ENCODE results near the gene SYTL4.
"Not testable (repeated sequence)": the region's sequence is repeated elsewhere in the genome, so short reads cannot be mapped to it uniquely, and the experiment has no call there.

SYTL4 gene

DNA sequence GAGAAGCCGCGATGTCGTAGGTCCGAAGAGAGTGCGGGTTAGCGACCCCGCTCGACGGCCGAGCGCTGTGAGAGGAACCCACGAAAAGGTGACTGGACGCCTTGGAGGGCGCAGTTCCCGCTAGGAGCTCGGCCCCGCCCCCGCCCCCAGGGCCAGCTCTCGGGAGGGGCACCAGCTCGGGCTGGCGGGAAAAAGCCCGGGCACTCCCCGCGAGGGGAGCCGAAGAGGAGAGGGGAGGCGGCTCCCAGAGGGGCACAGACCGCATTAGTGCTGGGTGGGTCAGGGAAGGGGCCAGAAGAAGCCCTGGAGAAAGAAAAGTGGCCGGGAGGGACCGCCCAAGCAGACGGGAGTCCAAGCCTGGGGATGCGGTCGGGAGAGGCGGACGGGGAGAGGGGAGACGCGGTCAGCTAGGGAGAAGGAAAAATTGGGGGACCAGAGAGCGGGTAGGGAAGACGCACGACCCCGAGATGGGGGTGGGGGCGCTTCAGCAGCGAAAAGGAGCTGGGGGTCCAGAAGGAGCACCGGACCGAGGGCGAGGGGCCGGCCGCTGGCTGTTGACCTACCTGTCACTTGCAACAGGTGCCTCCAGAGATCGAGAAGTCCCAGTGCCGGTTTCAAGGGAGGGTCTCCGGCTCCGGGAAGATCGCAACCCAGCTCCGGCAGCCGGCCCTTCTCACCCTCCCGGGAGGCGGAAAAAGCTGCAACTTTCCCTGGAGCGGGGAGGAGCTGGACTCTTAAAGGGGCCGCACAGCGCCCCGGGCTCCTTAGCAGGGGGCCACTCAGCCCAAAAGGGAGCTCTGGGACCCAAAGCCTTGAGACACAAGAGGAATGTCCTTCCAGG is at the start of gene SYTL4:
TSS of gene SYTL4 (minus strand) at position 681 of the 841 bp plus-strand sequence. CDS start 30,084 bp downstream, outside the sequence.
- DNase-seq: no peak

DNA sequence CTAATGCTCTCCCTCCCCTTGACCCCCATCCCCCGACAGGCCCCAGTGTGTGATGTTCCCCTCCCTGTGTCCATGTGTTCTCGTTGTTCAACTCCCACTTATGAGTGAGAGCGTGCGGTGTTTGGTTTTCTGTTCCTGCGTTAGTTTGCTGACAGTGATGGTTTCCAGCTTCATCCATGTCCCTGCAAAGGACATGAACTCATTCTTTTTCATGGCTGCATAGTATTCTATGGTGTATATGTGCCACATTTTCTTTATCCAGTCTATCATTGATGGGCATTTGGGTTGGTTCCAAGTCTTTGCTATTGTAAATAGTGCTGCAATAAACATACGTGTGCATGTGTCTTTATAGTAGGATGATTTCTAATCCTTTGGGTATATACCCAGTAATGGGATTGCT is 37.5 kb upstream of the SYTL4 start:
- DNase-seq: not testable (repeated sequence)

GRCh38 chrX:100768679-100769338 is 36.9 kb upstream of the SYTL4 start:
- DNase-seq: peak; percentile 82

GRCh38 chrX:100750883-100751282 is 19.0 kb upstream of the SYTL4 start:
- DNase-seq: no peak

- DNase-seq: no peak
Measured at GRCh38 chrX:100748108-100748507, 16.2 kb upstream of the SYTL4 start.

GRCh38 chrX:100747703-100748102 is 15.8 kb upstream of the SYTL4 start:
- no peak for DNase-seq

DNA sequence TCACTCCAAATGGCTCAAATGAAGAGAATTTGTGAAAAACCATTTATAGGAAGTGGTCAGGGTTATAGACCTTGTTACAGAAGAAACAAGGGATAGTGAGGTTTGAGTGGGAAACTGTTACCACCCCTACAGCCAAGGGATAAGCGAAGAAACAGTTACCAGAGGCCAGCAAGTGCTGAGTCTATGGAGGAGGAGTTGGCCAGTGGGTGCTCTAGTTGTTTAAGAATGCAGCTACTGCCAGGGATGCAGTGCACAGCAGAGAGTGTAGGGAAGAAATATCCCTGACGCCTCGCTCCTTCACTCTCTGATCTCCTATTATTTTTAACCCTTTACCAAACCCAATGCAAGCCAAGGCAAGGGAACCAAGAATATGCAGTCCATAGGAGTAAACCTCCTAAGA is 15.2 kb upstream of the SYTL4 start:
- DNase-seq: no peak

GRCh38 chrX:100745806-100746537 is 14.1 kb upstream of the SYTL4 start:
- DNase-seq: no peak

DNA sequence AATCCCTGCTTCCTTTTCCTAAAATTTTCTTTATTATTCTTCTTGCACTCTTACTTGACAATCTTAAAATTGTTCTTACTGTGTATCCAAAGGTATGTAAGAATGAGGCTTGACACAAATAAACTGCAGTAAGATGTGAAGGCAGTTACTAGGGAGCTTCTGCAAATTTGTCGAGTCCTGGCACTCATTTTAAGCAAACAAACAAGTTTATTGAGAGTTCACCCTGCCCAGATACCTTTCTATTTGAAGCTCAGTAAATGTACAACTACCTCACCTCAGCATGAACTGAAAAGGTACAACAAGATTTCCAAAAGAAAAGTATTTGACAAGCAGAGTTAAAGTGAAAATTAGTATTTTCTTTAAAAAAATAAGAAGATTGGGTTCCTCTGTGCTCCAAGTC is 13.3 kb upstream of the SYTL4 start:
- DNase-seq: no peak

- DNase-seq: no peak
Measured at GRCh38 chrX:100743009-100743607, 11.2 kb upstream of the SYTL4 start.

- not testable (repeated sequence) for DNase-seq
Measured at GRCh38 chrX:100724006-100724405, 7.9 kb downstream of the SYTL4 start.

- no peak for DNase-seq
Measured at GRCh38 chrX:100721328-100721727, 10.6 kb downstream of the SYTL4 start.

DNA sequence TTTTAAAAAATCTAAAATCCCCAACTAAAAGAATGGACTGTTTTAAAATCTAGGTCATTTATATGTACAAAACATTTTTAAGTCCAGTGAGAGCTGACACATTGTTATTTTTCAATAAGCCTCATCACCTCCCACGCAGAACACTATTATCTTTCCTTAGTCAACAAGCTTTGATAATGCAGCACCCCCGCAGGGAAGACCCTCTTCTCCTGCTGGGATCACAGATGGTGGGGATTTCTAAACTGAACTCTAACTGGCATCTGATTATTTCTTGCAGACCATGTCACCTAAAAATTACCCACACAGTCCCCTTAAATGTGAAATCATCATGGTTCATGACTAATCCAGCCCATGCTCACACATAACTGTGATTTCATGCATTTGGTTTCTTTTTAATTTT is 11.6 kb downstream of the SYTL4 start:
- no peak for DNase-seq

- DNase-seq: no peak
Measured at GRCh38 chrX:100719139-100719538, 12.8 kb downstream of the SYTL4 start.

DNA sequence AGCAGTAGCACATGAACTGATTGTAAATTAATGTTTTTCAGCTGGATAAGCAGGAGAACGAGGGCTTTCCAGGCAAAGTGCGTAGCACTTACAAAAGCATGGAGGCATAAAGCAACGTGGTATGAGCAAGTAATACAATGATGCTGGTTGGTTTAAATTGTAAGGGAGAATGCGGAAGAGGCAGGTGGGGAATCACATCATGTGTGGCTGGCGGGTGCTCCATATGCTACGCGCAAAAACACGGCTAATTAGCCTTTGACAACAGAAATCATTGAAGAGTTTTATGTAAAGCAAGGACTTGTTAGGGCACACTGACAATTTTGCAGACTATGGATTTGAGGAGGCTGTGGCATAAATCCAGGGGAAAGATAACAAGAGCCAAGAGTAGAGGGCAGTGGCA is 14.6 kb downstream of the SYTL4 start:
- DNase-seq: no peak

DNA sequence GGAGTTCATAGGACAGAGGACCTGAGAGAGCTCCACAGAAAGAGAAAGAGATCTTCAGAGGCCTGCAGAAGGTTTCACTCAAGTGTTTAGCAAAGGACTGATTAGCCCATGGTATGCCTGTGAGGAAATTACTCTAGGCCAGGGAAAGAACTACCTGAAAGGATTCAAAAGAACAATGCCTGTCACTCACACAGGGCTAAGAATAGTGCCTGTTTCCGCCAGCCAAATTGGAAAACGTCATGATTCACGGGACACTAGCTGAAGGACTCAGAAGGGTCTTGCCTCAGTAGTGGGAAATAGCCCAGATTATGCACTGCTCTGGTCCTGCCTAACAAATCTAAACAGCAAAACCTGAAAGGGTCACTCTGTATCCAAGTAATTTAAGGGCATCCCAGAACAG is 21.1 kb downstream of the SYTL4 start:
- DNase-seq: no peak

- DNase-seq: no peak
Measured at GRCh38 chrX:100704581-100705203, 27.2 kb downstream of the SYTL4 start.

- DNase-seq: no peak
Measured at GRCh38 chrX:100700809-100701208, 31.1 kb downstream of the SYTL4 start.

- DNase-seq: no peak
Measured at GRCh38 chrX:100698551-100698950, 33.4 kb downstream of the SYTL4 start.

DNA sequence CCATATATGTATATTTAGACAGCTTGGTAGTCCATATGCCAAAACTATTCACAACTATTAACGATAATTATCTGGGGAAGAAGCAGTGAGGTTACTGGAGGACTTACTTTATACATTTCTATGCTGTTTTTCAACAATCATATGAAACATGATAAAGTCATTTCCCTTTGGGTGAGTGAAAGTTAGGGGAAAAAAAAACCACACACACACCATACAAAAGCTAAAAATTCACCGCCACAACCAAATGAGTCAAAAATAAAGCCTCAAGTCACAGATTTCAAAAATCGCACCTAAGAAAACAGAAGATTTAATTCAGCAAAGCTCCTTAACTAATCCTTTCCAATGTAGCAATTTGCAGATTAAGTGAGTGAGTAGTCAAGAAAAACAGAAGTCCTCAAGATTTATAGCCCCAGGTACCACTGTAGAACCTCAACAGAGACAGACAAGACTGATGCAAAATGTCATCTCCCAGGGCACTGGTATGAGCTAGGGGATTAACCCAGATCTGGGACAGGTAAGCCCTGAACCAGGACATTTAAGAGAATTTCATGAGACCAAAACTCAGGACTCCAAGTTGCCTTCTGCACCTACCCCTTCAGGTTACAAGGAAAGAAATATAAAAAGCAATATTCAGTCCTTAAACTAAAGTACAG is 35.1 kb downstream of the SYTL4 start:
- no peak for DNase-seq

DNA sequence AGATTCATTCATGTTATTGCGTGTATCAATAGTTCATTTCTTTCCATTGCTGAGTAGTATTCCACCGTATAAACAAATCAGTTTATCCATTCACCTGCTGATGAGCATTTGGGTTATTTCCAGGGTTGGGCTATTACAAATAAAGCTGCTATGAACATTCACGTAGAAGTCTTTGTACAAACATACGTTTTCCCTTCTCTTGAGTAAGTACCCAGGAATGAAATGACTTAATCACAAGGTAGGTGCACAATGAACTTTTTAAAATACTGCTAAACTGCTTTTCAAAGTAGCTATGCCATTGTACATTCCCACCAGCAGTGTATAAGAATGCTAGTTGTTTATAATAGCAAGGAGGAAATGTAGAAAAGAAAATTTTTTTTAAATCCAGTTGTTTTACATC is 35.9 kb downstream of the SYTL4 start:
- no peak for DNase-seq

DNA sequence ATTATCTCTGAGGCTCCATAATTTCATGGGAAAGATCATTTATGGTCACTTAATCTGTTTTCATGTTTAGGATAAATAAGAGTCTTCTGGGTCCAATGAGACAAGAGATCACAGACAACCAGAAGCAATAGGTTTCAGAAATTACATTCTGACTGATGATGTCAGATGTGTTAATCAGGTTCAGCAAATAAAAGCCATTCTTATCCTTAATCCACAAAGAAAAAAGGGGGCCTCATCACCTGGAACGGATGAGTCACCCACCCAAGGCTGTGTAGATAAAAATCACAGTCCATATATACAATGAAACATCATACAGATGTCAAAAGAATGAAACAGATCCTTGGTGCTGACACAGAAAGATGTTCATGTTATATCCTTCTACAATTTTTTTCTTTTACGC is 36.6 kb downstream of the SYTL4 start:
- DNase-seq: no peak
